A673 (cell line): Measurements from ENCODE around the gene TBC1D26.

ENCODE experiments used
- EZH2 ChIP-seq: fragments of 200-600 bp; sonication (generic); IDR thresholded peaks from 2 replicates; pipeline ENCODE4 v1.6.1; 2017; ENCODE audit warnings: borderline replicate concordance, low read depth, mild to moderate bottlenecking, mixed read lengths, antibody characterized with exemption, low read length; ENCODE audit not compliant: poor library complexity, severe bottlenecking
- TF ChIP-seq, protein P1 (sequence below): fragments of 300-800, 200-600 bp; sonication (generic); conservative IDR thresholded peaks from 2 replicates; pipeline ENCODE4 v1.5.1; 2017; ENCODE audit warnings: low read depth, mild to moderate bottlenecking, antibody characterized with exemption, low read length, moderate library complexity, mixed read lengths

DNA sequence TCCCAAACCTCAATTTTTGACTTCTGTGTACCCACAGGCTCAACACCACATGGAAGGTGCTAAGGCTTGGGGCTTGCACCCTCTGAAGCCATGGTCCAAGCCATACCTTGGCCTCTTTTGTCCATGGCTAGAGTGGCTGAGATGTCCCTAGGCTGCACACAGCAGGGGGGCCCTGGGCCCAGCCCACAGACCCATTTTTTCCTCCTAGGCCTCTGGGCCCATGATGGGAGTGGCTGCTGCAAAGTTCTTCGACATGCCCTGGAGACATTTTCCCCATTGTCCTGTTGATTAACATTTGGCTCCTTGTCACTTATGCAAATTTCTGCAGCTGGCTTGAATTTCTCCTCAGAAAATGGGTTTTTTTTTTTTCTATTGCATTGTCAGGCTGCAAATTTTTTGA, 47.0 kb downstream of the TBC1D26 start:
- TF ChIP-seq, protein P1, sequence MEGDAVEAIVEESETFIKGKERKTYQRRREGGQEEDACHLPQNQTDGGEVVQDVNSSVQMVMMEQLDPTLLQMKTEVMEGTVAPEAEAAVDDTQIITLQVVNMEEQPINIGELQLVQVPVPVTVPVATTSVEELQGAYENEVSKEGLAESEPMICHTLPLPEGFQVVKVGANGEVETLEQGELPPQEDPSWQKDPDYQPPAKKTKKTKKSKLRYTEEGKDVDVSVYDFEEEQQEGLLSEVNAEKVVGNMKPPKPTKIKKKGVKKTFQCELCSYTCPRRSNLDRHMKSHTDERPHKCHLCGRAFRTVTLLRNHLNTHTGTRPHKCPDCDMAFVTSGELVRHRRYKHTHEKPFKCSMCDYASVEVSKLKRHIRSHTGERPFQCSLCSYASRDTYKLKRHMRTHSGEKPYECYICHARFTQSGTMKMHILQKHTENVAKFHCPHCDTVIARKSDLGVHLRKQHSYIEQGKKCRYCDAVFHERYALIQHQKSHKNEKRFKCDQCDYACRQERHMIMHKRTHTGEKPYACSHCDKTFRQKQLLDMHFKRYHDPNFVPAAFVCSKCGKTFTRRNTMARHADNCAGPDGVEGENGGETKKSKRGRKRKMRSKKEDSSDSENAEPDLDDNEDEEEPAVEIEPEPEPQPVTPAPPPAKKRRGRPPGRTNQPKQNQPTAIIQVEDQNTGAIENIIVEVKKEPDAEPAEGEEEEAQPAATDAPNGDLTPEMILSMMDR = no peak
- TF ChIP-seq EZH2 = no peak
